GM21528 (cell line): ENCODE data around the gene MTF2.

ENCODE experiments used
- ATAC-seq: cut with Tn5 transposase; IDR thresholded peaks from one replicate; pipeline ENCODE4 v1.9.1; 2021; ENCODE audit warnings: mild to moderate bottlenecking, moderate library complexity; ENCODE audit not compliant: unreplicated experiment, low FRiP score

MTF2 gene

GRCh38 chr1:93081716-93082115 lies 2.6 kb downstream of the MTF2 start:
- ATAC-seq = no peak

GRCh38 chr1:93082313-93082712 lies 3.2 kb downstream of the MTF2 start:
- ATAC-seq = no peak

GRCh38 chr1:93083979-93084378 lies 4.9 kb downstream of the MTF2 start:
- ATAC-seq = no peak

DNA sequence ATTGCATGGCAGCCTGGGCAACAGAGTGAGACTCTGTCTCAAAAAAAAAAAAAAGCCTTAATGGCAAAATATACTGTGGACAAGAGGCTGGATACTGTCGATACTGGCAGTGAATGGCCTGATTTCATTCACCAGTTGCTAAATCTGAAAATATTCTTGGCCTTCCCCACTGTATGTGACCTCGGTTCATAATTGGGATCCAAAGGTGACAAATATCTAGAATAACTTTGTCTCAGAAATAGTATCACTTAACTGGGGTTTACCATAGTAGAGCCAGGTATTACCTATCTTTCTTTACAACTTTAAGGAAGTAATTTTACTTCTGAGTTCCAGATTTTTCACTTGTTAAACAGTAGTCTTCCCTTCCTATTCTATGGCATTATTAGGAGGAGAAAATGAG lies 8.4 kb downstream of the MTF2 start:
- ATAC-seq = no peak

- no peak for ATAC-seq
These were observed 14.4 kb downstream of the MTF2 start for GRCh38 chr1:93093332-93094006.

DNA sequence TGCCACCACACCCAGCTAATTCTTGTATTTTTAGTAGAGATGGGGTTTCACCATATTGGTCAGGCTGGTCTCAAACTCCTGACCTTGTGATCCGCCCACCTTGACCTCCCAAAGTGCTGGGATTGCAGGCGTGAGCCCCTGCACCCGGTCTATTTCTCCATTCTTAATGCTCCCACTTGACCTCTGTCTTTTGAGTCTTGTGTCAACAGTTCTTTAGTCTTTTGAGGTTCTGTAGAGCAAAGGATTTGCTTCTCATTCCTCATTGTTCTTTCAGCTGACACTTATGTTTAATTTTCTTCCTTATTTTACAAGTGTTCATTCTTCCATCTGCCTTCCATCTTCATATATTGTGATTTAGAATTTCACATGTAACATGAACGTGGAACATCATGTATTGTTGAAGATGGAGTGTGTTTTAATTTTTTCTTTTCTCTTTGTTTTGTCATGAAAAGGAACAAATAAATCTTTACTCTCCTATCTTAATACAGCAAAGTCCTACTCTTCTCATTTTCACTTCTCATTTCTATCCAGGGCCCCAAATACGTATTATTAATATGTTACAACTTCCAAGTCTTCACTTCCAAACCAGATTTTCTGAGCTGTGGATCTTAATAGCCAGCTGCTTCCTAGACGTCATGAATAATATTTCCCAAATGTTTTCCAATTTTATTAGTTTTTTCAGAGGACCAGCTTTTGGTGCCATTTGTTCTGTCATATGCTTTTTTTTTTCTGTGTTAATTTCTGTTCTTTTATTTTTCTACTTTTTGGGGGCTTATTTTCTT lies 16.9 kb downstream of the MTF2 start:
- no peak for ATAC-seq

DNA sequence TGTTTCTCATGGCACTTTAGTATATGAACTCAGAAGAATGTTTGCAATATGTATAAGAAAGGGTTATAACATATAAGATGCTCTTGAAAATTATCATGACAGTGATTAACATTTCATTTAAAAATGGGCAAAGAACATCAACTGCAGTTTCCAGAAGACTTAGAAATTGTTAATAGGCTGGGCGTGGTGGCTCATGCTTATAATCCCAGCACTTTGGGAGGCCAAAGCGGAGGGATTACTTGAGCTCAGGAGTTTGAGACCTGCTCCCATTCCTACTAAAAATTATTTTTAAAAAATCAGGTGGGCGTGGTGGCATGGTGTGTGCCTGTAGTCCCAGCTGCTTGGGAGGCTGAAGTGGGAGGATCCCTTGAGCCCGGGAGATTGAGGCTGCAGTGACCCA lies 23.1 kb downstream of the MTF2 start:
- ATAC-seq = no peak

- ATAC-seq = no peak
These were observed 27.1 kb downstream of the MTF2 start for GRCh38 chr1:93106226-93106625.

- no peak for ATAC-seq
These were observed 28.3 kb downstream of the MTF2 start for GRCh38 chr1:93107395-93107794.

DNA sequence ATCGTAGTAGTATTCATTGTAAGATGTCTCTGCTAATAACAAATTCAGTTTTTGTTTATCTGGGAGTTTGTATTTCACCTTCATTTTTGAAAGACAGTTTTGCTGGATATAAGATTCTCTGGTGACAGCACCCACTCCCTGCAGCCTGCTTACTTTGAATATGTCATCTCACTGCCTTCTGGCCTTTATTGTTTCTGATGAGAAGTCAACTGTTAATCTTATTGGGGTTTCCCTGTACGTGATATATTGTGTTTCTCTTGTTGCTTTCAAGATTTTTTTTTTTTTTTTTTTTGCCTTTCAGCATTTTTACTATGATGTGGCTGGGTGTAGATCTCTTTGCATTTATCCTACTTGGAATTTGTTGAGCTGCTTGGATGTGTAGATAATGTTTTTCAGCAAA lies 29.3 kb downstream of the MTF2 start:
- ATAC-seq = no peak

DNA sequence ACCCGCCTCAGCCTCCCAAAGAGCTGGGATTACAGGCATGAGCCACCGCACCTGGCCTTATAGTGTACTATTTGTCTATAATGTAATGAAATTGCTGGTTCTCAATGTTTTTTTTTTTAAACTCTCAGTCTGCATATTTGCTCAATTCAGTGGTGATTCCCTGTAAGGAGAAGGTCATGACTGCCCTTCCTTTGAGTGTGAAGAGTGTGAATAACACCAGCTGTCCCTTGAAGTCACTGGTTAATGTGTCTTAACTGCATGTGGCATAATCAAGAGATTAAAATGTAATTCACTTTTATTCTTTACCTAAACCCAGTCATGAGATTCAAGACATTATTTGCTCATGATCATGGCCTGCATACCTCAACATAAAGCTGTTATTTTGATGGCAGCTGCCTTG lies 30.5 kb downstream of the MTF2 start:
- no peak for ATAC-seq

- no peak for ATAC-seq
These were observed 32.0 kb downstream of the MTF2 start for GRCh38 chr1:93111065-93111464.

DNA sequence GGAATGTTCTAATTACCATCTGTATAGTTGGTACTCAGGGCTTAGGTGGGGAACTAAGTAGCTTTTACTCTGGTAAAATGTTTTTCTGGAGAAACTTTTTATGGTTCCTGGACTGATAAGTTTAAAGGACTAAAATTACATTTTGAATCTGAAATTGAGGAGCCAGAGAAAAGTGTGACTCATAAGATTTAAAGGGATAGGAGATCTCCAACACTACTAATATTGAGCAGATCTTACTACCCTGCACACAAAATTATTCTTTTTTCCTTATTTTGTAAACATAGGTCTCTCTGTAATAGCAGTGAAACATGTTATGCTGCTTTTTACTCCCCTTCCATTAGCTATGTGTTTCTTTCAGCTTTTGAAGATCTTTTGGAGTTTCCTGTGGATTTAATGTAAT lies 32.5 kb downstream of the MTF2 start:
- ATAC-seq = no peak

DNA sequence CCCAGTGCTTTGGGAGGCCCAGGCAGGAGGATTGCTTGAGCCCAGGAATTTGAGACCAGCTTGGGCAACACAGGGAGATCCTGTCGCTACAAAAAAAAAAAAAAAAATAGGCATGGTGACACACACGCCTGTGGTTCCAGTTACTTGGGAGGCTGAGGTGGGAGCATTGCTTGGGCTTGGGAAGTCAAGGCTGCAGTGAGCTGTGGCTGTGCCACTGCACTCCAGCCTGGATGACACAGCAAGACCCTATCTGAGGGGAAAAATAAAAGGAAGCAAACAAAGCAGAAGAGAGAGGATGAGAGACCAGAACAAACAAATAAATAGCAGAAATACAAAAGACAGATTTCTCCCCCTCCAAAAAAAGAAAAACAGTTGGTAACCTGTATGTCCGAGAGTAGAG lies 34.0 kb downstream of the MTF2 start:
- no peak for ATAC-seq

DNA sequence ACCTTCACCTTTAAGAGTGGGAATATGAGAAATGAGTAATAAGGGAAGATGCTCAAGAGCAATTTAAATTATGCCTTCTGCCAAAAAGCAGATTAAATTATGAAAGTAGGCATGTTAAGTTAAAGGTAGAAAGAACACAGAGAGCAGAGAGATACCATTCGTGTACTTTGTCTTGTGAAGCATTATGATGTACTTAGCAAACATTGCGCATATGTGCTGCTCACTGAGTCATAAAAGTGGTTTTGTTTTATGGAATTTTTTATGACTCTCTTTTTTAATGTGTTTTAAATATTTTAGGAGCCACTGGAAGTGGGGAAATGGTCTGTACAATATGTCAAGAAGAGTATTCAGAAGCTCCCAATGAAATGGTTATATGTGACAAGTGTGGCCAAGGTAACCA lies 35.3 kb downstream of the MTF2 start:
- ATAC-seq = no peak

- no peak for ATAC-seq
These were observed 41.5 kb downstream of the MTF2 start for GRCh38 chr1:93120614-93121013.

DNA sequence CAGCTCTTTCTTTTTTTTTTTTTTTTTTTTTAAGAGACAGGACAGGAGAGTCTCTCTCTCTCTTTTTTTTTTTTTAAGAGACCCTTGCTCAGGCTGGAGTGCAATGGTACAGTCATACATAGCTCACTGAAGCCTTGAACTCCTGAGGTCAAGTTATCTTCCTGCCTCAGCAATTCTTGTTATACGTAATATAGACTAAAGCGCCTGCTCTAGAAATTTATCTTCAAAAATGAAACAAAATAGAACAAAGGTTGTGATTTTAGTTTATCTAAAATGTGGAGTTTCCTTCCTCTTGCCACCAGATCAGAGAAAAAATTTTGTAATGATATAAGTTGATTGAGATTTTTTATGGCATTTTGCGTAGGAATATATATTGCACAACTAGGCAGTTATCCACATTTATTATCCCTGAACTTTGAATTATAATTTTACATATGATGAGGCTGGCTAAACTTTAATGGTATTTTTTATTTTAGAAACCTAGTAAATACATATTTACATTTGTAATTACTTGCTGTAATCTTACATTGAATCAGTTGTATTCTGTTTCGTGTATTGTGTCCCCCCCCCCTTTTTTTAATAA lies 44.2 kb downstream of the MTF2 start:
- ATAC-seq = no peak

GRCh38 chr1:93124556-93125355 lies 45.7 kb downstream of the MTF2 start:
- ATAC-seq = no peak

DNA sequence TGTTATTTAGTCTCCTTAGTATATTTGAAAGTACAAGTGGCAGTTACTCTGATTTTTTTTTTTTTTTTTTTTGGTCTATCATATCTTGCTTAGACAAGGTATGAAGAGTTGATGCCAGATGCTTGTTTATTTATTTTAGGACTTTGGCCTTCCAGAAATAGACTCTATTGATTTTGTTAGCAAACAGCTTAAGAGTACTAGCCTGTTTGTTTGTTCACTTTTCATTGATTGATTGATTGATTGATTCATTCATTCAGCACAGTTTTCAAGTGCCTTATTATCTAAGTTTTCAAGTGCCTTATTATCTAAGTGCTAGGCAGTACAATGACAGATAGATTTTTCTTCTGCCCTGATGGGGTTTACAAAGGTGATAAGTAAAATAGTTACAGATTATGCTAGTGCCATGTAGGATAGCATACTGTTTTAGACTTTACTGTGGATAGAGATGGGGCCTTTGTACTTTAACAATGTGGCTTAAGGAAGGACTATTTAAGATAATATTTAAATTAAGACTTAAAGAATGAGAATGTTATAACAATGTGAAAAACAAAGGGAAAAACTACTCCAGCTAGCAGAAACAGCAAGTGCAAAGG lies 50.5 kb downstream of the MTF2 start:
- ATAC-seq = no peak

DNA sequence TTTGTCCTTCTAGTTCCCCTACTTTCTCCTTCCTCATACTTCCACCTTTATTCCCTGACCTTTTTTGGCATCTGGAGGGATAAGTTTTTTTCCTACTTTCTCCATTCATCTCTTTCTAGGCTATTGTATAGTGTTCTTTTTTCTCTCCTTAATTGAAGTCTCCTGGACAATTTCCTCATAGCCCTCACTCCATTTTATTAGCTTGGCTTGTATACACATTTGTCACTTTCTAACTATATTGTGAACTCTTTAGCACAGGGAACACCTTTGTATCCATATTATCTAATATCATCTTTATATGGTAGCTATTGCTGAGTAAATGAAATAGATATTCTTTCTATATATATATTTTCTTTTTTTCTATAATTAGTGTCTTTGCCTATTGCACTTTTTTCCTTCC lies 53.6 kb downstream of the MTF2 start:
- no peak for ATAC-seq

DNA sequence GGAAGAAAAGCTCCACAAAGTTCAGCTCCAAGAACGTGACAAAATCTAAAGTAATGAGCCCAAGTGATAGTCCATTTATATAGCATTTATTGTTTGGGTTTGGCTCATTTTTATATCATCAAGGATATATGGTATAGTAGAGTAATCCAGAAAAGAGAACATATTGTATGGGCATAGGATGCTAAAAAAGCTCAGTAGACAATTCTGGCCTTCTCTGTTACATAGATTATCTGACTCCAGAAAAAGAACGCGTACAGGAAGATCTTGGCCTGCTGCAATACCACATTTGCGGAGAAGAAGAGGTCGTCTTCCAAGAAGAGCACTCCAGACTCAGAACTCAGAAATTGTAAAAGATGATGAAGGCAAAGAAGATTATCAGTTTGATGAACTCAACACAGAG lies 57.4 kb downstream of the MTF2 start:
- no peak for ATAC-seq
